Endodermal cell (in vitro differentiated cells): Measurements from ENCODE around the gene SERPINE1. TPM values are rescaled to one million over a fixed set of nuclear protein-coding genes. Genes with fewer than 3 reads are reported as not detected.
A peak's percentile ranks its signal among the peaks of the same experiment; 100 is the strongest.

Experiments
- DNase-seq: peaks from one replicate; pipeline ENCODE4 v3.0.0-alpha.2; 2017
- H3K27ac ChIP-seq: 2 replicates; pipeline ENCODE4 v1.5.1; 2013; ENCODE audit warnings: mild to moderate bottlenecking, low read depth, low read length, moderate library complexity
- H3K27me3 ChIP-seq: 2 replicates; pipeline ENCODE4 v1.6.1; 2013; ENCODE audit warnings: mild to moderate bottlenecking, low read length, moderate library complexity; ENCODE audit not compliant: insufficient read depth, control insufficient read depth, poor library complexity, severe bottlenecking
- H3K36me3 ChIP-seq: 2 replicates; pipeline ENCODE4 v1.7.0; 2013; ENCODE audit warnings: mild to moderate bottlenecking, low read length, moderate library complexity; ENCODE audit not compliant: control insufficient read depth, insufficient read depth
- H3K4me1 ChIP-seq: one replicate; pipeline ENCODE4 v1.7.0; 2013; ENCODE audit warnings: low read length; ENCODE audit not compliant: control insufficient read depth, insufficient read depth
- H3K4me3 ChIP-seq: 2 replicates; pipeline ENCODE4 v1.5.1; 2013; ENCODE audit warnings: mild to moderate bottlenecking, low read length, moderate library complexity
- H3K9ac ChIP-seq: 2 replicates; pipeline ENCODE4 v1.6.1; 2013; ENCODE audit warnings: mild to moderate bottlenecking, low read length, moderate library complexity; ENCODE audit not compliant: poor library complexity, severe bottlenecking; ENCODE audit errors: extremely low read depth
- H3K9me3 ChIP-seq: 2 replicates; pipeline ENCODE4 v1.6.1; 2013; ENCODE audit warnings: mild to moderate bottlenecking, low read length, moderate library complexity; ENCODE audit not compliant: control insufficient read depth
- H3K27ac Mint-ChIP-seq: 2 replicates; pipeline ENCODE4 v1.8.0; 2020; ENCODE audit warnings: mixed read lengths
- H3K27me3 Mint-ChIP-seq: 2 replicates; pipeline ENCODE4 v1.8.0; 2021; ENCODE audit warnings: mild to moderate bottlenecking, mixed read lengths; ENCODE audit not compliant: insufficient read depth
- H3K36me3 Mint-ChIP-seq: 2 replicates; pipeline ENCODE4 v1.8.0; 2020; ENCODE audit warnings: low read depth, mixed read lengths
- H3K4me1 Mint-ChIP-seq: 2 replicates; pipeline ENCODE4 v1.8.0; 2020; ENCODE audit warnings: mixed read lengths
- H3K4me3 Mint-ChIP-seq: 2 replicates; pipeline ENCODE4 v1.8.0; 2020; ENCODE audit warnings: mild to moderate bottlenecking, moderate library complexity, mixed read lengths
- H3K9me3 Mint-ChIP-seq: 2 replicates; pipeline ENCODE4 v1.8.0; 2020; ENCODE audit warnings: mild to moderate bottlenecking, mixed read lengths
- WGBS, 2 experiments: methylation state at CpG; one replicate each; pipeline versions ENCODE4 v1.1.5 to v1.1.7; 2013; ENCODE audit warnings: missing lambda C conversion rate in 2 of 2, mixed read lengths in 1 of 2; ENCODE audit not compliant: insufficient coverage in 1 of 2, insufficient read length in 1 of 2; 5-methylcytosine and 5-hydroxymethylcytosine counted together
- total RNA-seq, 2 donors: library from RNA; stranded (reverse); fragmentation: NEBNext Ultra II Directional in 1 of 2; extraction: Animal tissue kit (Norgen Biotek cat#: 25700) in 1 of 2; gene quantifications; 2 replicates in 1 of 2; 3 replicates in 1 of 2; pipeline ENCODE4 v1.2.1, GENCODE V29; 2021
- TF ChIP-seq, protein P1 (sequence below): fragments of 200-600 bp; sonication (generic); conservative IDR thresholded peaks from 2 replicates; pipeline ENCODE4 v1.5.0; 2021; ENCODE audit warnings: antibody characterized with exemption, mild to moderate bottlenecking

SERPINE1 gene
- total RNA-seq, 2 donors from 2014 or later, result 0.89 to 4.9 TPM

DNA sequence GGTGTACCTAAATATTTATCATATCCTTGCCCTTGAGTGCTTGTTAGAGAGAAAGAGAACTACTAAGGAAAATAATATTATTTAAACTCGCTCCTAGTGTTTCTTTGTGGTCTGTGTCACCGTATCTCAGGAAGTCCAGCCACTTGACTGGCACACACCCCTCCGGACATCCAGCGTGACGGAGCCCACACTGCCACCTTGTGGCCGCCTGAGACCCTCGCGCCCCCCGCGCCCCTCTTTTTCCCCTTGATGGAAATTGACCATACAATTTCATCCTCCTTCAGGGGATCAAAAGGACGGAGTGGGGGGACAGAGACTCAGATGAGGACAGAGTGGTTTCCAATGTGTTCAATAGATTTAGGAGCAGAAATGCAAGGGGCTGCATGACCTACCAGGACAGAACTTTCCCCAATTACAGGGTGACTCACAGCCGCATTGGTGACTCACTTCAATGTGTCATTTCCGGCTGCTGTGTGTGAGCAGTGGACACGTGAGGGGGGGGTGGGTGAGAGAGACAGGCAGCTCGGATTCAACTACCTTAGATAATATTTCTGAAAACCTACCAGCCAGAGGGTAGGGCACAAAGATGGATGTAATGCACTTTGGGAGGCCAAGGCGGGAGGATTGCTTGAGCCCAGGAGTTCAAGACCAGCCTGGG is 11.4 kb downstream of the SERPINE1 start:
- Histone ChIP-seq H3K27ac (no peak overlapping the region), H3K9ac (no peak overlapping the region), H3K9me3 (no peaks in the 10 kb centered on the region), H3K27me3 (peaks cover 8% of the 10 kb centered on the region), H3K4me3 (no peak overlapping the region), H3K36me3 (no peaks in the 10 kb centered on the region), H3K4me1 (no peaks in the 10 kb centered on the region)
- Mint-ChIP-seq H3K9me3 (no peaks in the 10 kb centered on the region), H3K27ac (peak overlapping the region; percentile 93), H3K4me1 (peaks cover 15% of the 10 kb centered on the region), H3K27me3 (peaks cover 12% of the 10 kb centered on the region), H3K36me3 (no peaks in the 10 kb centered on the region), H3K4me3 (peak overlapping the region; percentile 20)
- WGBS, 2 experiments, result 10 to 22% methylated on average over 2 to 16 of the region's 16 CpGs
- peak; percentile 93 for DNase-seq
- TF ChIP-seq, protein P1, sequence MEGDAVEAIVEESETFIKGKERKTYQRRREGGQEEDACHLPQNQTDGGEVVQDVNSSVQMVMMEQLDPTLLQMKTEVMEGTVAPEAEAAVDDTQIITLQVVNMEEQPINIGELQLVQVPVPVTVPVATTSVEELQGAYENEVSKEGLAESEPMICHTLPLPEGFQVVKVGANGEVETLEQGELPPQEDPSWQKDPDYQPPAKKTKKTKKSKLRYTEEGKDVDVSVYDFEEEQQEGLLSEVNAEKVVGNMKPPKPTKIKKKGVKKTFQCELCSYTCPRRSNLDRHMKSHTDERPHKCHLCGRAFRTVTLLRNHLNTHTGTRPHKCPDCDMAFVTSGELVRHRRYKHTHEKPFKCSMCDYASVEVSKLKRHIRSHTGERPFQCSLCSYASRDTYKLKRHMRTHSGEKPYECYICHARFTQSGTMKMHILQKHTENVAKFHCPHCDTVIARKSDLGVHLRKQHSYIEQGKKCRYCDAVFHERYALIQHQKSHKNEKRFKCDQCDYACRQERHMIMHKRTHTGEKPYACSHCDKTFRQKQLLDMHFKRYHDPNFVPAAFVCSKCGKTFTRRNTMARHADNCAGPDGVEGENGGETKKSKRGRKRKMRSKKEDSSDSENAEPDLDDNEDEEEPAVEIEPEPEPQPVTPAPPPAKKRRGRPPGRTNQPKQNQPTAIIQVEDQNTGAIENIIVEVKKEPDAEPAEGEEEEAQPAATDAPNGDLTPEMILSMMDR, result peak; percentile 95

DNA sequence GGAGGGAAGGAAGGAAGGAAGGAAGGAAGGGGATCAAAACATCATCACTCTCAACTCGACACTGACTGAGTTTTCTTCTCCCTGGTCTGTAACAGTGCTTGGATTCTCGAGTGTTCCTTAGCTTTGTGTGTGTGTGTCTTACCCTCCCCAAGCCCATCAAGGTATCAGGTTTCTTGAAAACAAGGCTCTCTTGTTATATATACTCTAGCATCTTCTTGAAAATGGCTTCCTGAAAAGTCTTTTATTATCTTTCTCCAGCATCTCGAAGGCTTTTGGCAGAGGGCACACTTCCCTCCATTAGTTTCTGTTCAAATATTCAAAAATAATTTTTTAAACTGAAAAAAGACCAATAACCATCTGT is 13.4 kb downstream of the SERPINE1 start:
- H3K9me3 Mint-ChIP-seq, result no peaks in the 10 kb centered on the region
- no peaks in the 10 kb centered on the region for H3K9me3 ChIP-seq
- H3K27ac ChIP-seq, result no peak overlapping the region
- DNase-seq, result no peak
- WGBS, 2 experiments, result 80 to 86% methylated on average over 3 of the region's 3 CpGs
- H3K36me3 Mint-ChIP-seq, result no peaks in the 10 kb centered on the region
- H3K9ac ChIP-seq, result no peak overlapping the region
- no peak overlapping the region for H3K4me3 Mint-ChIP-seq
- H3K4me1 ChIP-seq, result no peaks in the 10 kb centered on the region
- H3K27me3 ChIP-seq, result peaks cover 8% of the 10 kb centered on the region
- no peaks in the 10 kb centered on the region for H3K36me3 ChIP-seq
- no peak overlapping the region for H3K4me3 ChIP-seq
- peaks cover 9% of the 10 kb centered on the region for H3K27me3 Mint-ChIP-seq
- peaks cover 6% of the 10 kb centered on the region for H3K4me1 Mint-ChIP-seq
- no peak overlapping the region for H3K27ac Mint-ChIP-seq
- TF ChIP-seq, protein P1, result no peak

DNA sequence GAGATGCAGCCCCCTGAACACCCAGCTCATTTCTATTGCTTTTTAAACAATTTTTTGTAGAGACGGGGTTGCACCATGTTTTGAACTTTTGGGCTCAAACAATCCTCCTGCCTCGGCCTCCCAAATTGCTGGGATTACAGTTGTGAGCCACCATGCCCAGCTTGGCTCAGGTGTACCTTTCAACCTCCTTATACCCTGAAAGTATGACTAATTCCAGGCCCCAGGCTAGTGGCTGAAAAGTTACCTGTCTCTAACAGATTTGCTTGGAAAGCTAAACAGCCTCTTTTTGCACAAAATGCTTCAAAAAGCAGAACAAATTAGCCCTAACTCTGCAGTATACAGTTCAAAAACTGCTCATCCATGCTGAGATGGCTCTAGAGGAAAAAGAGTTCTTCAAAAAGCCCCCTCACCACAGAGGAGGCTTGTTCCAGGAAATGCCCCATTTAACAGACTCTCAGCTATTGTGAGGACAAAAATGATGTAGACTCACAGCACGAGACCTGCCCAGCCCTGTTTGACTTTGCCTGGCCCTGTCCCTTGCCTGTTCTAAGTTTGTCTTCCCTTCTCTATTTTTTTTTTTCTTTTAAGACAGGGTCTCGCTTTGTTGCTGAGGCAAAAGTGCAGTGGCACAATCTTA is 14.0 kb downstream of the SERPINE1 start:
- Histone ChIP-seq H3K9me3 (no peaks in the 10 kb centered on the region), H3K27ac (no peak overlapping the region), H3K36me3 (no peaks in the 10 kb centered on the region), H3K9ac (no peak overlapping the region), H3K4me3 (no peak overlapping the region), H3K4me1 (no peaks in the 10 kb centered on the region), H3K27me3 (peaks cover 8% of the 10 kb centered on the region)
- 88 to 93% methylated on average over 4 of the region's 4 CpGs for WGBS, 2 experiments
- Mint-ChIP-seq H3K27ac (no peak overlapping the region), H3K4me3 (no peak overlapping the region), H3K4me1 (peaks cover 6% of the 10 kb centered on the region), H3K9me3 (no peaks in the 10 kb centered on the region), H3K27me3 (peaks cover 9% of the 10 kb centered on the region), H3K36me3 (no peaks in the 10 kb centered on the region)
- DNase-seq, result no peak
- TF ChIP-seq, protein P1, result no peak
